HepG2 (cell line): ENCODE measurements around the gene IGFL1. TPM values are rescaled to one million over a fixed set of nuclear protein-coding genes. Genes with fewer than 3 reads are reported as not detected.

Experiments
- NFRKB ChIP-seq: fragments of 450-650 bp; IDR thresholded peaks from 2 replicates; pipeline ENCODE4 v1.6.1; 2017
- ZBTB33 ChIP-seq: sonication (generic); formaldehyde crosslinking; IDR thresholded peaks from 2 replicates; pipeline ENCODE4 v1.4.0; 2020; ENCODE audit warnings: missing genetic modification reagents
- polyA plus RNA-seq, 8 experiments: library from polyadenylated mRNA; depleted of rRNA in 3 of 8; stranded (reverse) in 7 of 8; unstranded in 1 of 8; fragments of >200 nt; fragmentation: Illumina TruSeq in 4 of 8; extraction: Trizol in 4 of 8; gene quantifications; 2 replicates each; pipeline versions ENCODE4 v1.2.1 to v1.2.3, GENCODE V29; 2011 to 2016; ENCODE audit warnings: low read depth in 4 of 8, missing spikeins in 1 of 8, mixed read lengths in 1 of 8; ENCODE audit not compliant: insufficient read depth in 1 of 8
- total RNA-seq, 5 experiments: library from RNA; depleted of rRNA; stranded (reverse); fragments of >200 nt; fragmentation: Illumina TruSeq; extraction: Trizol; gene quantifications; 2 replicates each; pipeline ENCODE4 v1.2.3, GENCODE V29; 2016; ENCODE audit warnings: low read depth in 1 of 5
- TF ChIP-seq, protein P1 (sequence below): sonication (generic); formaldehyde crosslinking; IDR thresholded peaks from 2 replicates; pipeline ENCODE4 v1.4.0; 2020; ENCODE audit warnings: mild to moderate bottlenecking, missing genetic modification reagents

IGFL1 gene
- total and polyA plus RNA-seq, 2 of the 13 experiments (the other 11 are each of a cell fraction or from before 2014, with no cell fraction given): not detected

GRCh38 chr19:46198756-46199155 lies 30.8 kb upstream of the IGFL1 start (continued):
- TF ChIP-seq, protein P1, sequence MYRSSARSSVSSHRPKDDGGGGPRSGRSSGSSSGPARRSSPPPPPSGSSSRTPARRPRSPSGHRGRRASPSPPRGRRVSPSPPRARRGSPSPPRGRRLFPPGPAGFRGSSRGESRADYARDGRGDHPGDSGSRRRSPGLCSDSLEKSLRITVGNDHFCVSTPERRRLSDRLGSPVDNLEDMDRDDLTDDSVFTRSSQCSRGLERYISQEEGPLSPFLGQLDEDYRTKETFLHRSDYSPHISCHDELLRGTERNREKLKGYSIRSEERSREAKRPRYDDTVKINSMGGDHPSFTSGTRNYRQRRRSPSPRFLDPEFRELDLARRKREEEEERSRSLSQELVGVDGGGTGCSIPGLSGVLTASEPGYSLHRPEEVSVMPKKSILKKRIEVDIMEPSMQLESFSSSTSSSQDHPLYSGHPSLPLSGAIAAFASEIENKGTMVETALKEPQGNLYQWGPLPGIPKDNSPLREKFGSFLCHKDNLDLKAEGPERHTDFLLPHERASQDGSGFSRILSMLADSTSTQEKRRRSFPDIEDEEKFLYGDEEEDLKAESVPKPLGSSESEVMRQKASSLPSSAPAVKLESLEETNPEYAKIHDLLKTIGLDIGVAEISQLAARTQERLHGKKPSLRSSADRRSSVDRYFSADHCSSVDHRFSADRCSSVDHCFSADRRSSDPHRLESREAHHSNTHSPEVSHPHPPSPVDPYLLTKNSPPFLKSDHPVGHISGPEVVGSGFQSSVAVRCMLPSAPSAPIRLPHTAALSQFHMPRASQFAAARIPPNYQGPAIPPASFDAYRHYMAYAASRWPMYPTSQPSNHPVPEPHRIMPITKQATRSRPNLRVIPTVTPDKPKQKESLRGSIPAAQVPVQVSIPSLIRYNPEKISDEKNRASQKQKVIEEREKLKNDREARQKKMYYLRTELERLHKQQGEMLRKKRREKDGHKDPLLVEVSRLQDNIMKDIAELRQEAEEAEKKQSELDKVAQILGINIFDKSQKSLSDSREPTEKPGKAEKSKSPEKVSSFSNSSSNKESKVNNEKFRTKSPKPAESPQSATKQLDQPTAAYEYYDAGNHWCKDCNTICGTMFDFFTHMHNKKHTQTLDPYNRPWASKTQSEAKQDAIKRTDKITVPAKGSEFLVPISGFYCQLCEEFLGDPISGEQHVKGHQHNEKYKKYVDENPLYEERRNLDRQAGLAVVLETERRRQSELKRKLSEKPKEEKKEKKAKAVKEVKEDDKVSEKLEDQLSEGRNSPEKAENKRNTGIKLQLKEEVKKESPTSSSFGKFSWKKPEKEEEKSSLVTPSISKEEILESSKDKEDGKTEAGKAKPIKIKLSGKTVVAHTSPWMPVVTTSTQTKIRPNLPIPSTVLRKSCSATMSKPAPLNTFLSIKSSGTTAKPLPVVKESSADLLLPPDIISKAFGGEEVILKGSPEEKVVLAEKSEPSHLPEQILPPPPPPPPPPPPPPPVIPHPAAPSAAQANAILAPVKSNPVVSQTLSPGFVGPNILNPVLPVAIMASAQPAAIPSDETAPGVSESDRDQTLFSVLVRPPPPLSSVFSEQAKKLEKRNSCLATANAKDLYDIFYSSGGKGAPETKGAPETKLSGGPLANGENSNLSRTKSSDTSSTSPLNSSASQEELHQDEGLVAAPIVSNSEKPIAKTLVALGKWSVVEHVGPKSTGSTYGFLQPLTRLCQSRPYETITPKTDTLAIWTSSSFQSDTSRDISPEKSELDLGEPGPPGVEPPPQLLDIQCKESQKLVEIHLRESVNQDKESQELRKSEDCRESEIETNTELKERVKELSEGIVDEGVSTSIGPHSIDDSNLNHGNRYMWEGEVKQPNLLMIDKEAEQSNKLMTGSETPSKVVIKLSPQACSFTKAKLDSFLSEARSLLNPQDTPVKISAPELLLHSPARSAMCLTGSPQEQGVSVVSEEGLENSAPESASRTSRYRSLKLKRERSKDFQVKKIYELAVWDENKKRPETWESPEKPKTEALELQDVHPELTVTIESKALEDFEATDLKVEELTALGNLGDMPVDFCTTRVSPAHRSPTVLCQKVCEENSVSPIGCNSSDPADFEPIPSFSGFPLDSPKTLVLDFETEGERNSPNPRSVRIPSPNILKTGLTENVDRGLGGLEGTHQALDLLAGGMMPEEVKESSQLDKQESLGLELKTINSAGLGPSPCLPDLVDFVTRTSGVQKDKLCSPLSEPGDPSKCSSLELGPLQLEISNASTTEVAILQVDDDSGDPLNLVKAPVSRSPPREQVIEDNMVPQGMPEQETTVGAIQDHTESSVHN (CRISPR knock-in tag): no peak
- TF ChIP-seq ZBTB33 (CRISPR knock-in tag) (no peak), NFRKB (no peak)
- TF ChIP-seq, all 625 proteins: peak for 0
